ENCODE data around the gene GGA2.

DNA sequence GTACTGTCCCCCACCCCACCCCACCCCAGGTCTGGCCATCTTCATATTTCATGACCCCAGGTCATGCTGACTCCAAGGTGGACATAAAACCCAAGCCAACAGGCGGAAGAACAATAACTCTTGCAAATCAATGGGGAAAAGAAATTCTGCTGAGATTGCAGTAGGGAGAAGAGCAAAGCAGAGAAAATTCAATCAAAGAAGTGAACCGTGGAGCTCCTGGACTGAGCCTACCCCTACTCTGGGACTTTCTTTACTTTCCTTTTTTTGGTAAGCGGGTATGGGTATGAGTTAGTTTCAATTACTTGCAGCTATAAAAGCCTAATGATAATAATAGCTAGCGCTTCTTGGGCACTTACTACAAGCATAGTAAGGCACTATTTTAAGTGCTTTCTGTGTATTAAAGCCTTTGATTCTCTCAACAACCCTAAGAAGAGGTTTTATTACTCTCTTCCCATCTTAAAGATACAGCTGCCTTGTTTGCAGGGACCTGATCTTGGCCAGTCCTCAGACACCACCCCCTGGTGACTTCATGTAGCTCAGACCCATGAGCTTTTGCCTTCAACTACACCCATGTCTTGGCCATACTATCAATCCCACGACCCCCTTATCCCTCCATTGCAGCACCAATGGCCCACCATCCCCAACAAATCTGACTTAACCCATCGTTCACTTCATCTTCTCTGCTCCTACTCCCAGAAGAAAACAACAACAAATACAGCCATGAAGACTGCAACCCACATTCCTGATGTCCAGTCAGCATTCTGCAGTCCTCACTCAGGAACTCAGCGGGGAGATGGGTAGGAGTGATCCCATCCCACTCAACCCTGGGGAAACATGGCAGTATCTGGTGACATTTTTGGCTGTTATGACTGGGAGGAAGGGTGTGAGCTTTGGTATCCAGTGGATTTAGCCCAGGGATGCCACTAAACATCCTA, 4.4 kb downstream of the GGA2 start:
- TF ChIP-seq, protein P1, sequence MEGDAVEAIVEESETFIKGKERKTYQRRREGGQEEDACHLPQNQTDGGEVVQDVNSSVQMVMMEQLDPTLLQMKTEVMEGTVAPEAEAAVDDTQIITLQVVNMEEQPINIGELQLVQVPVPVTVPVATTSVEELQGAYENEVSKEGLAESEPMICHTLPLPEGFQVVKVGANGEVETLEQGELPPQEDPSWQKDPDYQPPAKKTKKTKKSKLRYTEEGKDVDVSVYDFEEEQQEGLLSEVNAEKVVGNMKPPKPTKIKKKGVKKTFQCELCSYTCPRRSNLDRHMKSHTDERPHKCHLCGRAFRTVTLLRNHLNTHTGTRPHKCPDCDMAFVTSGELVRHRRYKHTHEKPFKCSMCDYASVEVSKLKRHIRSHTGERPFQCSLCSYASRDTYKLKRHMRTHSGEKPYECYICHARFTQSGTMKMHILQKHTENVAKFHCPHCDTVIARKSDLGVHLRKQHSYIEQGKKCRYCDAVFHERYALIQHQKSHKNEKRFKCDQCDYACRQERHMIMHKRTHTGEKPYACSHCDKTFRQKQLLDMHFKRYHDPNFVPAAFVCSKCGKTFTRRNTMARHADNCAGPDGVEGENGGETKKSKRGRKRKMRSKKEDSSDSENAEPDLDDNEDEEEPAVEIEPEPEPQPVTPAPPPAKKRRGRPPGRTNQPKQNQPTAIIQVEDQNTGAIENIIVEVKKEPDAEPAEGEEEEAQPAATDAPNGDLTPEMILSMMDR (IDR thresholded peaks at IDR 0.05): no peak
- TF ChIP-seq POLR2A (IDR thresholded peaks at IDR 0.05) (no peak), POLR2AphosphoS5 (IDR thresholded peaks at IDR 0.05) (no peak), EP300 (IDR thresholded peaks at IDR 0.05) (no peak)

Data from gastroesophageal sphincter (tissue), 3 donors.